ENCODE results near the gene AGBL5. TPM values are rescaled to one million over a fixed set of nuclear protein-coding genes. Genes with fewer than 3 reads are reported as not detected.

The AGBL5 gene
- total RNA-seq, 2 donors from 2014 or later, result 14.1 to 21.6 TPM

- no peaks in the 10 kb centered on the region for H3K9me3 Mint-ChIP-seq
- no peak for ATAC-seq
- H3K36me3 Mint-ChIP-seq, result no peaks in the 10 kb centered on the region
- no peak overlapping the region for H3K27ac Mint-ChIP-seq
- no peak for DNase-seq (ENCODE audit: low spot score in 2 of 2)
Measured at GRCh38 chr2:27019459-27019858, 32.0 kb upstream of the AGBL5 start.

GRCh38 chr2:27019931-27020855 lies 31.3 kb upstream of the AGBL5 start:
- peak overlapping the region in 1 of 2 donors; percentile 53 for H3K27ac Mint-ChIP-seq
- DNase-seq (ENCODE audit: low spot score in 2 of 2), result no peak
- ATAC-seq, result no peak
- H3K36me3 Mint-ChIP-seq, result no peaks in the 10 kb centered on the region
- no peaks in the 10 kb centered on the region for H3K9me3 Mint-ChIP-seq

- Mint-ChIP-seq H3K27ac (no peak overlapping the region), H3K36me3 (no peaks in the 10 kb centered on the region), H3K9me3 (no peaks in the 10 kb centered on the region)
- ATAC-seq (no peak), DNase-seq (ENCODE audit: low spot score in 2 of 2) (no peak)
Measured at GRCh38 chr2:27021253-27022049, 30.0 kb upstream of the AGBL5 start.

- peak overlapping the region in 1 of 2 donors; percentile 38 for H3K27ac Mint-ChIP-seq
- DNase-seq (ENCODE audit: low spot score in 2 of 2), result no peak
- H3K9me3 Mint-ChIP-seq, result no peaks in the 10 kb centered on the region
- no peak for ATAC-seq
- peaks cover 0 to 4% of the 10 kb centered on the region in 2 donors for H3K36me3 Mint-ChIP-seq
Measured at GRCh38 chr2:27023740-27024139, 27.7 kb upstream of the AGBL5 start.

- DNase-seq (ENCODE audit: low spot score in 2 of 2) (no peak), ATAC-seq (no peak)
- Mint-ChIP-seq H3K36me3 (peaks cover 0 to 4% of the 10 kb centered on the region in 2 donors), H3K27ac (no peak overlapping the region), H3K9me3 (no peaks in the 10 kb centered on the region)
Measured at GRCh38 chr2:27024188-27024587, 27.3 kb upstream of the AGBL5 start.

- DNase-seq (ENCODE audit: low spot score in 2 of 2) (no peak), ATAC-seq (no peak)
- H3K9me3 Mint-ChIP-seq, result no peaks in the 10 kb centered on the region
- H3K36me3 Mint-ChIP-seq, result peaks cover 0 to 4% of the 10 kb centered on the region in 2 donors
- peak overlapping the region; percentile 7 to 27 for H3K27ac Mint-ChIP-seq
Measured at GRCh38 chr2:27024812-27025211, 26.7 kb upstream of the AGBL5 start.

- no peak for ATAC-seq
- Mint-ChIP-seq H3K36me3 (peaks cover 0 to 4% of the 10 kb centered on the region in 2 donors), H3K9me3 (no peaks in the 10 kb centered on the region), H3K27ac (peak overlapping the region; percentile 7 to 27)
- no peak for DNase-seq (ENCODE audit: low spot score in 2 of 2)
Measured at GRCh38 chr2:27025281-27025800, 26.1 kb upstream of the AGBL5 start.

- Mint-ChIP-seq H3K36me3 (peaks cover 0 to 4% of the 10 kb centered on the region in 2 donors), H3K9me3 (no peaks in the 10 kb centered on the region), H3K27ac (peak overlapping the region in 1 of 2 donors; percentile 7)
- DNase-seq (ENCODE audit: low spot score in 2 of 2) (no peak), ATAC-seq (no peak)
Measured at GRCh38 chr2:27025861-27026851, 25.3 kb upstream of the AGBL5 start.

GRCh38 chr2:27027211-27027651 lies 24.2 kb upstream of the AGBL5 start:
- H3K36me3 Mint-ChIP-seq, result peaks cover 3 to 4% of the 10 kb centered on the region in 2 donors
- ATAC-seq (peak in 1 of 2 donors; percentile 4), DNase-seq (ENCODE audit: low spot score in 2 of 2) (no peak)
- peak overlapping the region in 1 of 2 donors; percentile 29 for H3K27ac Mint-ChIP-seq
- H3K9me3 Mint-ChIP-seq, result no peaks in the 10 kb centered on the region

- Mint-ChIP-seq H3K36me3 (peaks cover 14 to 17% of the 10 kb centered on the region in 2 donors), H3K9me3 (no peaks in the 10 kb centered on the region), H3K27ac (peak overlapping the region in 1 of 2 donors; percentile 22)
- no peak for ATAC-seq
- no peak for DNase-seq (ENCODE audit: low spot score in 2 of 2)
Measured at GRCh38 chr2:27029051-27029450, 22.4 kb upstream of the AGBL5 start.

GRCh38 chr2:27032495-27033252 lies 18.8 kb upstream of the AGBL5 start, which contains the start of gene TMEM214:
TSS of gene TMEM214 (plus strand) at chr2:27032965. CDS start at chr2:27033016, 51 bp downstream.
- H3K9me3 Mint-ChIP-seq, result no peaks in the 10 kb centered on the region
- H3K36me3 Mint-ChIP-seq, result peaks cover 15 to 31% of the 10 kb centered on the region in 2 donors
- DNase-seq (ENCODE audit: low spot score in 2 of 2), result peak; percentile 86 to 88
- peak; percentile 98 to 99 for ATAC-seq
- H3K27ac Mint-ChIP-seq, result peak within 1 kb of the TSS; percentile 92

- DNase-seq (ENCODE audit: low spot score in 2 of 2) (no peak), ATAC-seq (peak in 1 of 2 donors; percentile 15)
- H3K36me3 Mint-ChIP-seq, result peaks cover 12 to 31% of the 10 kb centered on the region in 2 donors
- no peaks in the 10 kb centered on the region for H3K9me3 Mint-ChIP-seq
- peak overlapping the region; percentile 91 to 92 for H3K27ac Mint-ChIP-seq
Measured at GRCh38 chr2:27033253-27033852, 18.1 kb upstream of the AGBL5 start.

GRCh38 chr2:27038012-27038411 lies 13.5 kb upstream of the AGBL5 start:
- Mint-ChIP-seq H3K27ac (peak overlapping the region in 1 of 2 donors; percentile 55), H3K36me3 (peaks cover 17 to 26% of the 10 kb centered on the region in 2 donors), H3K9me3 (no peaks in the 10 kb centered on the region)
- DNase-seq (ENCODE audit: low spot score in 2 of 2) (no peak), ATAC-seq (no peak)

- Mint-ChIP-seq H3K9me3 (no peaks in the 10 kb centered on the region), H3K27ac (no peak overlapping the region), H3K36me3 (peaks cover 9 to 21% of the 10 kb centered on the region in 2 donors)
- ATAC-seq (no peak), DNase-seq (ENCODE audit: low spot score in 2 of 2) (no peak)
Measured at GRCh38 chr2:27038631-27039339, 12.7 kb upstream of the AGBL5 start.
